ENCODE measurements around the gene TMEM79.

DNA sequence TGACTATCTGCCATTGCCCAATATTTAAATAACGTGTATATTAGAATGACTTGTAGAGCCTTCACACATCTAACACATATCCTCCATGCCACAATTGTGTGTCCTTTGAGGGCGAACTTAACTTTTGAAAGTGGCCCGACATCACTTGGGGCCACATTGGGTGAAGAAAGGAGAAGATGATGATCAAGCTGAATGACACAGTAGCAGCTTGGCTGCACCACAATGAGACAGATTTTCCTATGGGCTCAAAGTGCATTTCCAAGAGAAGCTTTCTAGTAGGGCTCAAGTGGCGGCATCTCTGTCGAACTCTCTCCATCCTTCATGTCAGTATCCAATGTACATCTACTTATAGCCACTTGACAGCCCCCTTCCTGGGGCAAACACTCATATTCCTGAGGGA lies 45.9 kb upstream of the TMEM79 start:
- TF ChIP-seq POLR2A (IDR thresholded peaks at IDR 0.05; ENCODE audit: low read length) (no peak), GATA1 (IDR thresholded peaks at IDR 0.05; ENCODE audit: low read depth, low read length) (no peak)

Data from erythroblast (primary cell).